B cell (primary cell): Measurements from ENCODE around the gene ICE2. TPM values are rescaled to one million over a fixed set of nuclear protein-coding genes. Genes with fewer than 3 reads are reported as not detected.

Experiments used
- ATAC-seq: fragments of 200-7000 bp; cut with Tn5 transposase; one replicate; pipeline ENCODE4 v1.10.0; 2021; ENCODE audit warnings: low read depth, mild to moderate bottlenecking, moderate number of reproducible peaks, moderate library complexity
- CTCF ChIA-PET: fragments of 350-600 bp; sonication (Branson Sonifier 250); formaldehyde crosslinking; loops from one replicate; lab custom pipeline; 2021; ENCODE audit warnings: antibody characterized with exemption, inconsistent platforms; lab: Charles Lee
- POLR2A ChIA-PET: fragments of 350-600 bp; sonication (Branson Sonifier 250); formaldehyde crosslinking; loops from one replicate; lab custom pipeline; 2021; ENCODE audit warnings: antibody characterized with exemption; lab: Charles Lee
- DNase-seq: peaks from one replicate; pipeline ENCODE4 v3.0.0; 2013
- H2AFZ ChIP-seq: 2 replicates; pipeline ENCODE4 v1.6.1; 2012; ENCODE audit warnings: mild to moderate bottlenecking, low read depth, low read length; ENCODE audit not compliant: insufficient read depth, poor library complexity, severe bottlenecking
- H3K27ac ChIP-seq, 2 donors: 1 replicate in 1 of 2; 2 replicates in 1 of 2; pipeline ENCODE4 v1.5.1; 2012 to 2013; ENCODE audit warnings: low read length in 2 of 2, mild to moderate bottlenecking in 2 of 2, moderate library complexity in 1 of 2
- H3K27me3 ChIP-seq, 4 experiments: fragments of 200-600 bp in 1 of 4; sonication (generic) in 1 of 4; replicated peaks in 1 of 4; 1 replicate in 2 of 4; 2 replicates in 2 of 4; pipeline versions ENCODE4 v1.6.1 to v1.7.0; 2013 to 2016; ENCODE audit warnings: low read length in 3 of 4, mild to moderate bottlenecking in 2 of 4, mixed read lengths in 1 of 4, moderate library complexity in 1 of 4; ENCODE audit not compliant: insufficient read depth in 4 of 4, control insufficient read depth in 3 of 4; ENCODE audit errors: control extremely low read depth in 1 of 4
- H3K36me3 ChIP-seq, 2 experiments: replicated peaks in 1 of 2; 1 replicate in 1 of 2; 2 replicates in 1 of 2; pipeline versions ENCODE4 v1.6.1 to v1.7.1; 2013; ENCODE audit warnings: low read length in 1 of 2; ENCODE audit not compliant: insufficient read depth in 2 of 2, control insufficient read depth in 1 of 2; ENCODE audit errors: control extremely low read depth in 1 of 2, extremely low read depth in 1 of 2
- H3K4me1 ChIP-seq, 2 donors: fragments of 200-600 bp in 1 of 2; sonication (generic) in 1 of 2; 1 replicate in 1 of 2; 2 replicates in 1 of 2; pipeline versions ENCODE4 v1.5.1 to v1.6.1; 2013 to 2017; ENCODE audit warnings: low read length in 2 of 2; ENCODE audit not compliant: control insufficient read depth in 2 of 2, insufficient read depth in 2 of 2
- H3K4me2 ChIP-seq: replicated peaks from 2 replicates; pipeline ENCODE3; 2012; ENCODE audit warnings: mild to moderate bottlenecking, low read depth, low read length; ENCODE audit not compliant: poor library complexity, severe bottlenecking
- H3K4me3 ChIP-seq, 5 experiments: fragments of 200-600 bp in 1 of 5; sonication (generic) in 1 of 5; 1 replicate in 3 of 5; 2 replicates in 2 of 5; pipeline versions ENCODE4 v1.5.1 to v1.7.0; 2011 to 2016; ENCODE audit warnings: low read length in 4 of 5, mild to moderate bottlenecking in 4 of 5, low read depth in 2 of 5, control low read depth in 1 of 5, moderate library complexity in 1 of 5; ENCODE audit not compliant: insufficient read depth in 1 of 5; ENCODE audit errors: control extremely low read depth in 1 of 5, extremely low read depth in 1 of 5
- H3K79me2 ChIP-seq: fragments of 200-600 bp; sonication (generic); one replicate; pipeline ENCODE4 v1.6.0; 2016; ENCODE audit warnings: low read length; ENCODE audit not compliant: control insufficient read depth, insufficient read depth
- H3K9ac ChIP-seq: fragments of 200-600 bp; sonication (generic); 2 replicates; pipeline ENCODE4 v1.6.1; 2017; ENCODE audit warnings: mild to moderate bottlenecking, low read length, moderate library complexity
- H3K9me3 ChIP-seq, 3 donors: one replicate each; pipeline versions ENCODE4 v1.6.1 to v1.7.1; 2013; ENCODE audit warnings: low read length in 2 of 3; ENCODE audit not compliant: control insufficient read depth in 2 of 3, insufficient read depth in 1 of 3; ENCODE audit errors: control extremely low read depth in 1 of 3
- H4K20me1 ChIP-seq: 2 replicates; pipeline ENCODE4 v1.6.0; 2012; ENCODE audit warnings: mild to moderate bottlenecking, low read length; ENCODE audit not compliant: insufficient read depth, control insufficient read depth, poor library complexity, severe bottlenecking
- H3K27ac Mint-ChIP-seq: one replicate; pipeline ENCODE4 v1.8.0; 2021; ENCODE audit warnings: mixed read lengths
- H3K27me3 Mint-ChIP-seq: one replicate; pipeline ENCODE4 v1.8.0; 2021; ENCODE audit warnings: mixed read lengths
- H3K4me1 Mint-ChIP-seq: one replicate; pipeline ENCODE4 v1.8.0; 2021; ENCODE audit warnings: mixed read lengths
- H3K4me3 Mint-ChIP-seq: one replicate; pipeline ENCODE4 v1.8.0; 2021; ENCODE audit warnings: mixed read lengths
- H3K9me3 Mint-ChIP-seq: one replicate; pipeline ENCODE4 v1.8.0; 2022; ENCODE audit warnings: mixed read lengths; ENCODE audit not compliant: insufficient read depth
- EZH2 ChIP-seq: IDR thresholded peaks from 2 replicates; pipeline ENCODE4 v1.6.1; 2012; ENCODE audit warnings: borderline replicate concordance, low read depth, mild to moderate bottlenecking, moderate library complexity, low read length; ENCODE audit not compliant: insufficient read depth, poor library complexity, severe bottlenecking
- WGBS: methylation state at CpG from one replicate; pipeline ENCODE4 v1.1.5; 2013; ENCODE audit warnings: missing lambda C conversion rate; ENCODE audit not compliant: insufficient coverage; 5-methylcytosine and 5-hydroxymethylcytosine counted together
- intact Hi-C: fragments of 100-400 bp; cut with micrococcal nuclease; formaldehyde crosslinking; loops from one replicate; pipeline ENCODE4 v1.10.0; 2022
- polyA plus RNA-seq: library from polyadenylated mRNA; depleted of rRNA; stranded (reverse); fragments of >200 nt; gene quantifications from 2 replicates; pipeline ENCODE4 v1.2.3, GENCODE V29; 2012
- total RNA-seq, 2 donors: library from RNA; stranded (reverse); fragments of 120-200 nt in 1 of 2; gene quantifications; 1 replicate in 1 of 2; 2 replicates in 1 of 2; pipeline versions ENCODE4 v1.2.3 to v1.2.4, GENCODE V29; 2013 to 2022
- TF ChIP-seq, protein P1 (sequence below): fragments of 200-600 bp; IDR thresholded peaks from one replicate; pipeline ENCODE4 v1.8.0; 2022; ENCODE audit warnings: antibody characterized with exemption, mild to moderate bottlenecking

Gene ICE2
- total and polyA plus RNA-seq, 2 donors (not counting 1 experiment from before 2014, with no cell fraction given), result 19.0 to 71.2 TPM

DNA sequence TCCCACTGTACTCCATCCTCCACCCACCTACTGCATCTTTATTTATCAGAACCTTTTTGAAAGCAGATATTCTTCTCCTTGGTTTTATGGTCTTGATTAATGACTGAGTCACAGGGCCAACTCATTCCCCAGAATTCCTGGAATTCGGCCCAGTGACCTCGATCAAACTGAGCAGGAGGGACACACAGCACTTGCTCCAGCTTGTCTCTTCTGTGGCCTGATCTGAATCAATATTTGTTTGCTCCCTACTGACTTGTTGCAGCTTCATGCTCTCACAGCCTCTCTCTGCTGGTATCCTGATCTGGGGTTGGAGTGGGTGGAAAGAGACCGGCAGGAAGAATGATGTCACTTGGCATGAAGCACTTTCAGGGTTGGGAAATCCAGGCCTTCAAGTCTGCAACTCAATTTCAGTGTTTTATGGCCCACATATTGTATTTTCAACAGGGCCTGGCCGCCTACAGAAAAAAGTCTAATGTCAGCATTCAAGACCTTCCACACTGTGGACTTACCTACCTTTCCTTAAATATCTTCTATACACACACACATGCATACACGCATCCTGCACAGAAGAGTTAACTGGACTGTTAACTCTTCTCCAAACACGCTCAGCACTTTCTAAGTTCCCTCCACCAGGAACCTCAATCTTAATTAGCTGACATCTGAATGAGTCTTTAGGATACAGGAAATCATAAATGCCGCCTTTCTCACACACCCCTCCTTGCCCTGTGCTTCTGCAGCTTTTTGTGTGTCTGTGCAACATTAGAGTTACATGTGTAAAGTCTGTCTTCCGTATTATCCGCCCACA is 85.8 kb downstream of the ICE2 start:
- Mint-ChIP-seq H3K4me1 (peaks cover 53% of the 10 kb centered on the region), H3K27ac (no peak overlapping the region), H3K9me3 (no peaks in the 10 kb centered on the region), H3K27me3 (no peaks in the 10 kb centered on the region), H3K4me3 (no peak overlapping the region)
- Histone ChIP-seq H2AFZ (no peak overlapping the region), H3K27me3 (no peaks in the 10 kb centered on the region), H3K9me3 (no peaks in the 10 kb centered on the region), H3K4me2 (no peak overlapping the region), H3K4me1 (peaks cover 8 to 24% of the 10 kb centered on the region in 2 donors), H4K20me1 (peaks cover 24% of the 10 kb centered on the region), H3K9ac (no peak overlapping the region), H3K27ac (no peak overlapping the region), H3K4me3 (no peak overlapping the region), H3K79me2 (peaks cover 53% of the 10 kb centered on the region), H3K36me3 (peaks cover 0 to 7% of the 10 kb centered on the region in 2 experiments)
- ATAC-seq (no peak), DNase-seq (no peak)
- no peak for TF ChIP-seq EZH2
- TF ChIP-seq, protein P1, sequence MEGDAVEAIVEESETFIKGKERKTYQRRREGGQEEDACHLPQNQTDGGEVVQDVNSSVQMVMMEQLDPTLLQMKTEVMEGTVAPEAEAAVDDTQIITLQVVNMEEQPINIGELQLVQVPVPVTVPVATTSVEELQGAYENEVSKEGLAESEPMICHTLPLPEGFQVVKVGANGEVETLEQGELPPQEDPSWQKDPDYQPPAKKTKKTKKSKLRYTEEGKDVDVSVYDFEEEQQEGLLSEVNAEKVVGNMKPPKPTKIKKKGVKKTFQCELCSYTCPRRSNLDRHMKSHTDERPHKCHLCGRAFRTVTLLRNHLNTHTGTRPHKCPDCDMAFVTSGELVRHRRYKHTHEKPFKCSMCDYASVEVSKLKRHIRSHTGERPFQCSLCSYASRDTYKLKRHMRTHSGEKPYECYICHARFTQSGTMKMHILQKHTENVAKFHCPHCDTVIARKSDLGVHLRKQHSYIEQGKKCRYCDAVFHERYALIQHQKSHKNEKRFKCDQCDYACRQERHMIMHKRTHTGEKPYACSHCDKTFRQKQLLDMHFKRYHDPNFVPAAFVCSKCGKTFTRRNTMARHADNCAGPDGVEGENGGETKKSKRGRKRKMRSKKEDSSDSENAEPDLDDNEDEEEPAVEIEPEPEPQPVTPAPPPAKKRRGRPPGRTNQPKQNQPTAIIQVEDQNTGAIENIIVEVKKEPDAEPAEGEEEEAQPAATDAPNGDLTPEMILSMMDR, result no peak
- intact Hi-C loops, result loop anchor here (10.0 kb wide), 1 partner anchor 1618 kb away; the partner anchor contains the start of gene MINDY2
- ChIA-PET POLR2A (no interaction called here), CTCF (no interaction called here)
- WGBS, result 90% methylated on average over 7 of the region's 9 CpGs

GRCh38 chr15:60392601-60392985 is 86.3 kb downstream of the ICE2 start:
- 61% methylated on average over 3 of the region's 3 CpGs for WGBS
- Mint-ChIP-seq H3K4me3 (peak overlapping the region; percentile 33), H3K9me3 (no peaks in the 10 kb centered on the region), H3K4me1 (peaks cover 53% of the 10 kb centered on the region), H3K27ac (no peak overlapping the region), H3K27me3 (no peaks in the 10 kb centered on the region)
- DNase-seq (no peak), ATAC-seq (no peak)
- Histone ChIP-seq H3K4me1 (peaks cover 8 to 24% of the 10 kb centered on the region in 2 donors), H3K27ac (no peak overlapping the region), H3K79me2 (peaks cover 59% of the 10 kb centered on the region), H3K27me3 (no peaks in the 10 kb centered on the region), H3K9ac (no peak overlapping the region), H2AFZ (no peak overlapping the region), H3K9me3 (no peaks in the 10 kb centered on the region), H3K4me3 (no peak overlapping the region), H3K36me3 (peaks cover 0 to 7% of the 10 kb centered on the region in 2 experiments), H3K4me2 (no peak overlapping the region), H4K20me1 (peaks cover 24% of the 10 kb centered on the region)
- intact Hi-C loops, result loop anchor here (10.0 kb wide), 1 partner anchor 1618 kb away; the partner anchor contains the start of gene MINDY2
- TF ChIP-seq EZH2, result no peak
- TF ChIP-seq, protein P1, result no peak
- POLR2A ChIA-PET, result interaction anchor here (0.6 kb wide), 1 partner anchor 18 kb away, joined by 5 read pairs; no protein-coding TSS in a partner anchor
- CTCF ChIA-PET, result no interaction called here
